Measurements from ENCODE around the gene DCBLD2. TPM values are rescaled to one million over a fixed set of nuclear protein-coding genes. Genes with fewer than 3 reads are reported as not detected.

DCBLD2 gene
- total RNA-seq, 1 donor from 2014 or later: 36.5 TPM

- Histone ChIP-seq H3K9me3 (no peaks in the 10 kb centered on the region), H3K27ac (no peak overlapping the region), H3K27me3 (ENCODE audit: low read depth) (no peaks in the 10 kb centered on the region), H3K36me3 (peaks cover 46% of the 10 kb centered on the region), H3K4me3 (no peak overlapping the region), H3K4me1 (no peaks in the 10 kb centered on the region)
- no peak for TF ChIP-seq CTCF (IDR thresholded peaks at IDR 0.05)
- no peak for DNase-seq
- no peak for ATAC-seq
- intact Hi-C loops (cut with DNase I): no loop called here
Observed at GRCh38 chr3:98805571-98805970, 95.9 kb downstream of the DCBLD2 start.

- Histone ChIP-seq H3K27me3 (ENCODE audit: low read depth) (no peaks in the 10 kb centered on the region), H3K27ac (no peak overlapping the region), H3K4me1 (no peaks in the 10 kb centered on the region), H3K9me3 (no peaks in the 10 kb centered on the region), H3K4me3 (no peak overlapping the region), H3K36me3 (peaks cover 25% of the 10 kb centered on the region)
- DNase-seq: no peak
- TF ChIP-seq CTCF (IDR thresholded peaks at IDR 0.05): no peak
- intact Hi-C loops (cut with DNase I): no loop called here
- no peak for ATAC-seq
Observed at GRCh38 chr3:98801043-98801747, 100.3 kb downstream of the DCBLD2 start.

DNA sequence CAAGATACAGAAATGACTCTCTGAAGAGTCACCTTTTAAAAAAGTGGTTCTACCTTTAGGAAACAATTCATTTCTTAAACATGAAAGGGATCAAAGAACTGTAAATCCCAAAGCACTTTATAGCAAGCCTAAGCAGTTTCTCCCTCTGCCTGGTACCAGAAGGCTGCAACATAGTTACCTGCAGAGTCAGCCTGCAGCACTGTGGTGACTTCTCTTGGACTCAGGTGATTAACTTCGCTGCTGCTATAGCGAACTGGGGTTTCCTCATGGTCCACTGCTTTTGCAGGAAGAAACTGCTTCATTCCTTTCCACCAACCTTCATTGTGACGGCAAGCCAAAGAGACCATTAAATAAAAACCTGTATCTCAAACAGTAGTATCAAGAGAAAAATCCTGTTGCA lies 101.1 kb downstream of the DCBLD2 start:
- no peaks in the 10 kb centered on the region for H3K27me3 ChIP-seq (ENCODE audit: low read depth)
- H3K4me3 ChIP-seq: no peak overlapping the region
- H3K27ac ChIP-seq: no peak overlapping the region
- H3K36me3 ChIP-seq: peaks cover 18% of the 10 kb centered on the region
- no peak for TF ChIP-seq CTCF (IDR thresholded peaks at IDR 0.05)
- H3K4me1 ChIP-seq: no peaks in the 10 kb centered on the region
- ATAC-seq (no peak), DNase-seq (no peak)
- intact Hi-C loops (cut with DNase I): no loop called here
- no peaks in the 10 kb centered on the region for H3K9me3 ChIP-seq

DNA sequence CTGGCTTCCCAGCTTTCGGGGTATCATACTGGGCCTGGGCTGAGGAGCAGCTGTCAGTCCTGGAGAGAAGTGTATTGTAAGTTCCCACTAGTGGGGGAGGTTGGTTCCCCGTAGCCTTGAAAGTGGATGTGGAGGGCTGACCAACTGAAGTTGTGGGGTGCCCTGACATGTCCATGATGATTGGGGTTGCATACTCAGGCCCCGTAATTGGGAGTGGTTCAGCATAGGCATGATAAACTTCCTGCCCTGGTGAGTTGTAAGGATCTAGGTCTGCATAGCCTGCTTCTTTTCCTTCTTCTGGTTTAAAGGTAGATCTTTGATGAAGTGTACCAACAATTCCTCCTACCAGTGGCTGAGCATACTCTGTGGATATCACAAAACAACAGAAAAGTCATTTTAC lies 102.0 kb downstream of the DCBLD2 start:
- Histone ChIP-seq H3K36me3 (peaks cover 25% of the 10 kb centered on the region), H3K9me3 (no peaks in the 10 kb centered on the region), H3K27me3 (ENCODE audit: low read depth) (no peaks in the 10 kb centered on the region), H3K27ac (no peak overlapping the region), H3K4me3 (no peak overlapping the region), H3K4me1 (no peaks in the 10 kb centered on the region)
- ATAC-seq (no peak), DNase-seq (no peak)
- no peak for TF ChIP-seq CTCF (IDR thresholded peaks at IDR 0.05)
- intact Hi-C loops (cut with DNase I): no loop called here

DNA sequence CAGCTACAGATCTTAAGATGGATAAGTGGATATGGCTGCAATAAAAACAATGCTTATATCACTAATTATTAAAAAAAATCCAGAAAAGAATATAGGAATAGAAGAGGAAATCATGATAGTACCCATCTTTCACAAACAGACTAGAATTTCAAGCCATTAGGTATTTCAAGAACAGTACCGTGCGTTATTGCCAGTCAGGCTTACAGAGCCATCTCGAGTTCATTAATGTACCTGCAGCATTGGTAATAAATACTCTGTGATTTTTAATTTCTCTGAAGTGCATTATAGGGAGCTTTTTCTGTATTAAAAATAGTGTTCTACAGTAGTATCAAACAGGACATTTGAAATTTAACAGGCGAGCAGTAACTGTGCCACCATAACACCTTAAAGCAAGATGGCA lies 102.7 kb downstream of the DCBLD2 start:
- H3K4me3 ChIP-seq: no peak overlapping the region
- H3K4me1 ChIP-seq: no peaks in the 10 kb centered on the region
- ATAC-seq (no peak), DNase-seq (no peak)
- intact Hi-C loops (cut with DNase I): no loop called here
- H3K27ac ChIP-seq: no peak overlapping the region
- H3K36me3 ChIP-seq: peaks cover 27% of the 10 kb centered on the region
- no peak for TF ChIP-seq CTCF (IDR thresholded peaks at IDR 0.05)
- no peaks in the 10 kb centered on the region for H3K9me3 ChIP-seq
- no peaks in the 10 kb centered on the region for H3K27me3 ChIP-seq (ENCODE audit: low read depth)

Data from lower lobe of right lung (tissue), 2 donors.